ENCODE measurements around the gene RIPK1.

RIPK1 gene

DNA sequence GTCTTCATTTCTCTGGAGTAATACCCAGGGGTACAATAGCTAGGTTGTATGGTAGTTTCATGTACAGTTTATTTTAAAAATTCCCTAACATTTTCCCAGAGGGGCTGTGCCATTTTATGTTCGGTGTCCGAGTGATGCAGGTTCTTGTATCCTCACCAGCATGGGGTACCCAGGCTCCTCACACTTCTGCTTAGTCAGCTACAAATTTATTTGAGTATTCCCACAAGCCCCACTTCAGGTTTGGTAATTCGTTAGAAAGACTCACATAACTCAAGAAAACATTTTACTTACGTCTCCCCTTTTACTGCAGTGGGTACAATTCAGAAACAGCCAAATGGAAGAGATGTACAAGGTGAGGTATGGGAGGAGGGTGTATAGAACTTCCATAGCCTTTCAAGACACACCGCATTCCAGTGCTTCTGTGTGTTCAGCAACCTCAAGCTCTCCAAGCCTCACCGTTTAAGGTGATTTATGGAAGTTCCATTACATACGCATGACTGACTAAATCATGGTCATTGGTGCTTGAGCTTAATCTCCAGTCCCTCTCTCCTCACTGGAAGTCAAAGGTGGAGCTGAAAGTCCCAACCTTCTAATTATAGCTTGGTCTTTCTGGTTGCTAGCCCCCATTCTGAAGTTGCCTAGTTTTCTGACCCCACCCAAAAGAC is 18.1 kb downstream of the RIPK1 start:
- no peak for DNase-seq

DNA sequence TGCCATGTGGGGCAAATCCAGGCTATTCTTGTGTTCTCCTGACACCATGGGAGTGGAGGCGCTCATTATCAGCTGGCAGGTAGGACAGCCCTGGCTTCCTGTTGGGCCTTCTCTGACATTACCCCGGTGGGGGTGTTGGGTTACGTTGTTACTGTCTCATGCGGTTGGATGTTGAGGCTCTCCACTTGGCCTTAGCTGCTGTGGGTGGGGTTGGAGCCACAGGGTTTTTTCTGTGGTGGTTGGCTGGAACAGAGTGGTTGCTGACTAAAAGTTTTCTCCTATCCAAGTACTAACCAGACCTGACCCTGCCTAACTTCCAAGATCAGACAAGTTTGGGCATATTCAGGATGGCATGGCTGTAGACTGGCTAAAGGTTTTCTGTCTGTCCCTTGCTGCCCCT is 20.2 kb downstream of the RIPK1 start:
- DNase-seq, result no peak

DNA sequence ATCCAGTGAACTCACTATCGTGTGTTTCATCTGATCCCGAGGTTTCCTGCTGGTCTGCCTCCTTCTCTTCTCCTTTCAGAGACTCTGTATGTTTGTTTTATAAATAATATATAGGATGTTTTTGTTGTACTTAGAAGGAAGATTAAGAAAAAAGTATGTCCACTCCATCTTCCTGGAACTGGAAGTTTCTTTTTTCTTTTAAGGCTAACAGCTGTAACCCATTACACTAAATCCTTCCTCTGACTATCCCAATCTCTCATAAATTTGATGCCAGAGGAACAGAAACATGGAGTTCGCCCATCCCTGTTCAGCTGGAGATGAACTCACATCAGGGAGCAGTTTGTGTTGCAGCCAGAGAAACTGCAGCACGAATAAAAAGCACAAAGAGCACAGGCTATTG is 20.7 kb downstream of the RIPK1 start:
- no peak for DNase-seq

DNA sequence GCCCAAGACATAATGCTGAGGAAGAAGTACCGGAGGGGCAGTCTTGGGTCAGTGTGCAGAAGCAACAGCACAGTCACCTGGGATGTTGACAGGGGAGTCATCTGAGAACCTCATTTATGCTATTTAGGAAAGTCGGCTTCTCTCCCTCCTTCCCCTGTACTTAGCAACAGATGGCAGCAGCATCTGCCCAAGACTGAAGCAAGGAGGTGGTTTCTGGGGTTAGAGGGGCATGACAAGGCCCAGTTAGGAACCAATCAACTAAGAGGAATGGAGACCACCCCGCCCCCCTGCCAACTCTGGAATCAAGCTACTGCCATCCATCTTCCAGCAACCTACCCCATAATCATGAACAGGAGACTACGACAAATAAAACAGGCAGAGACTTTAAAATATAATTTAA is 21.7 kb downstream of the RIPK1 start:
- DNase-seq, result no peak

DNA sequence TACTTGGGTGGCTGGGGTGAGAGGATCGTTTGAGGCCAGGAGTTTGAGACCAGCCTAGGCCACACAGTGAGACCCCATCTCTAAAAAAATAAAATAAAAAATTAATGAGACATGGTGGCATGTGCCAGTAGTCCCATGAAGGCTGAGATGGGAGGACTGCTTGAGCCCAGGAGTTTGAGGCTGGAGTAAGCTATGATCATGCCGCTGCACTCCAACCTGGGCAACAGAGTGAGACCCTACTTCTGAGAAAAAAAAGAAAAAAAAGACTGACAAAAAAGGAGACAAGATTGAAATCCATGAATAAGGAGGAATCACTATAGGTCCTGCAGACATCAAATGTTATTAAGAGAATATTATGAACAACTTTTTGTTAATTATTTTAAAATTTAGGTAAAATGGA is 26.5 kb downstream of the RIPK1 start:
- no peak for DNase-seq

DNA sequence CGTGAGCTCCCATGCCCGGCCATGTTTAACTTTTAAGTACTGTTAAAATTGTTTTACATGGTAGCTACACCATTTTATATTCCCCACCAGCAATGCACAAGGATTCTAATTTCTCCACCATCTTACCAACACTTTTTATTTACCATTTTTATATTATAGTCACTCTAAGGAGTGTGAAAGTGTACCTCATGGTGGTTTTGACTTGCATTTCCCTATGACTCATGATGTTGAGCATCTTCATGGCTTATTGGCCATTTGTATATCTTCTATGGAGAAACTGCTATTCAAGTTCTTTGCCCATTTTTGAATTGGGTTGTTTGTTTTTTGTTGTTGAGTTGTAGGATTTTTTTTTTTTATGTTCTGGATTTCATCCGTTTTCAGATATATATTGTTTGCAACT is 34.6 kb downstream of the RIPK1 start:
- DNase-seq, result no peak

DNA sequence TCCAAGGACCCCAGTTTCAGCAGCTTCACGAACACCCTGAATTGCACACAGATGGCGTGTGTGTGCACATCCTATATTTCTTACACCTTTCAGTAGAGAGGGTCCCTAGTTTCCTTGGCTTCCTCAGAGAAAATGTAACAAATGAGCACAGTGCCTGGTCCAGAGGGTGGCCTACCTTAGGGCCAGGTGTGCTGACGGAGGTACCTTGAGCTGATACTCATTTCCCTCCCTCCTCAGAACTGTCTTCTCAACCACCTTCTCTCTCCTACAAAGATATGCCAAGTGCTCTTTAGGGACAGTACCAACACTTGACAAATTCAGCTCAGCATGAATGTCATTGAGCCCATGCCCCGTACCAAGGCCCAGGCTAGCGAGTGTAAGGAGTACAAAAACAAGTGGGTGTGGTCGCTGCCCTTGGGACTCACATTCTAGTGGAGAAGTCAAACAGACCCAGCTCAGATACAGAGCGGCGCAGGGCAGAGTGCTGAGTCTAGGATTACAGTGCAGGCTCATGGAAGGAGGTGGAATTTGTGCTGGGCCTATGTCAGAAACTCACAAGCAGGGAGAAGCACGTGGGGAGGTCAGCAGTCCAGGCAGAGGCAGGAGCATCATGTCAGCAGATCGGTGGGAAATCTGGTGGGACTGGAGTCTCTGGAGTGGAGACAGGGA is 40.6 kb downstream of the RIPK1 start:
- DNase-seq, result no peak

DNA sequence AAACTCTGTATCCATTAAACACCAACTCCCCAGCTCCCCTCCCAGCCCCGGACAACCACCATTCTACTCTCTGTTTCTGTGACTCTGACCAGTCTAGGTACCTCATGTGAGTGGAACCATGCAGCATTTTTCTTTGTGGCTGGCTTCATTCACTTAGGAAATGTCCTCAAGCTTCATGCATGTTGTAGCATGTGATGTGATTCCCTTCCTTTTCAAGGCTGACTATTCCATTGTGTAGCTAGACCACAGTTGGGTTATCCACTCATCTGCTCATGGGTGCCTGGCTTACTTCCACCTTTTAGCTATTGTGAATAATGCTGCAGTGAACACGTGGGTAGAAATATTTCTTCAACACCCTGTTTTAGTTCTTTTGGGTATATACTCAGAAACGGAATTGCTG is 41.5 kb downstream of the RIPK1 start:
- DNase-seq, result no peak

DNA sequence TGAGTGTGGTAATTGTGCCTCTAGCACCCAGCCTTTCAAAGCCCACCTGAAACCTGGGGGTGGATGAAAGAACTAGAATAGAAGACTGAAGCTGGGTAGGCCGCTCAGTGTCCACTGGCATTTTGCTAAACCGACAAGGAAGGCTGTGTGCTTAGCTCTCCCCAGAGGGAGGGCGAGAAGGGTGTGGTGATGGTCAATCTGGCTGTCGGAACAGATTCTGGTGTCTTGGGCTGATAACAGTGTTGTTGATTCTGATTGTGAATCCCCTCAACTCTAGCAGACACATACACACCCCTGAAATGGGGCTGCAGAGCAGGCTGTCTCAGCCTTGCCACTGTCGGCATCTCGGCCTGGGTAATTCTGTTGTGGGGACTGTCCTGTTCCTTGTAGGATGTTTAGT is 46.1 kb downstream of the RIPK1 start:
- DNase-seq, result no peak

DNA sequence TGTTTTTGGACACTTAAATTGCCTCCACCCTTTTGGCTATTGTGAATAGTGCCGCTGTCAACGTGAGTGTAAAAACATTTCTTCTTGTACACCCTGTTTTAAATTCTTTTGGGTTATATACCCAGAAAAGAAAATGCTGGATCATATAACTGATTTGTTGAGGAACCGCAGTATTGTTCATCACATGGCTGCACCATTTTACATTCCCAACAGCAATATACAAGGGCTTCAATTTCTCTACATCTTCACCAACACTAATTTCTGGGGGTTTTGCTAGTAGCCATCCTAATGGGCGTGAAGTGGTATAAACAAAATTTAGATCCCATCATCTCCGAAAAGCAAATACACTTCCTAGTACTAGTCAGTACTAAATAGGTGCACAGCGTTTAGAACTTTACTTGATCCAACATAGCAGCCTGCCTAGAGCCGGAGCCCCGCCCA is 49.6 kb downstream of the RIPK1 start:
- no peak for DNase-seq

DNA sequence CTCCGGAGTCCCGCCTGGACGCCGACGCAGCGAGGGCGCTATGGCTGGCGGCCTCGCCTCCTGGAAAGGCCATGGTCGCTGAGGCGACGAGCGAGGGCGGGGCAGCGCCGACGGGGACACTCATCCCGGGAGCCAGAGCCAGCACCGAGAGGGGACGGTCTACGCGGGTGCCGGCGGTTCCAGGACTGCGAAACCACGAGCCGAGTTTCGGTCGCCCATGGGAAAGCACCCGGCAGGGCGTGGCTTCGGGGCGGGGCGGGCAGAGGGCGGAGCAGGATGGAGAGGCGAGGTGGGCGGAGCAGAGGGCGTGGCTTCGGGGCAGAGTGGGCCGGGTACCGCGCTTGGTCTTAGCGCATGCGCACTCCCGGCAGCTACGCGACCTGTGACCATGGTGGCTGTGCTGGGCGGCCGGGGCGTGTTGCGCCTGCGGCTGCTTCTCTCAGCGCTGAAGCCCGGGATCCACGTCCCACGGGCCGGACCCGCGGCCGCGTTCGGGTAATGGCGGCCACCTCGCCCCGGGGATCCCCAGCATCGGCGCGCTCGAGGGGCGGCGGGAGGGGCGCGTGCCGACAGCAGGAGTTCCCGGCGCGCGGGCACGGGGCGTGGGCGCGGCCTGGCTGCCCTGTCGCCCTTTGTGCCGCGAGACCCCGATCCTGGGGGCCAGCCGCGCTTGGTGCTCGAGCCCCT is 50.2 kb downstream of the RIPK1 start, which contains the start of gene BPHL:
Gene BPHL (plus strand): TSS at position 359 of the 687 bp plus-strand sequence. CDS start 30 bp downstream, at position 389.
- peak; percentile 90 to 96 for DNase-seq

DNA sequence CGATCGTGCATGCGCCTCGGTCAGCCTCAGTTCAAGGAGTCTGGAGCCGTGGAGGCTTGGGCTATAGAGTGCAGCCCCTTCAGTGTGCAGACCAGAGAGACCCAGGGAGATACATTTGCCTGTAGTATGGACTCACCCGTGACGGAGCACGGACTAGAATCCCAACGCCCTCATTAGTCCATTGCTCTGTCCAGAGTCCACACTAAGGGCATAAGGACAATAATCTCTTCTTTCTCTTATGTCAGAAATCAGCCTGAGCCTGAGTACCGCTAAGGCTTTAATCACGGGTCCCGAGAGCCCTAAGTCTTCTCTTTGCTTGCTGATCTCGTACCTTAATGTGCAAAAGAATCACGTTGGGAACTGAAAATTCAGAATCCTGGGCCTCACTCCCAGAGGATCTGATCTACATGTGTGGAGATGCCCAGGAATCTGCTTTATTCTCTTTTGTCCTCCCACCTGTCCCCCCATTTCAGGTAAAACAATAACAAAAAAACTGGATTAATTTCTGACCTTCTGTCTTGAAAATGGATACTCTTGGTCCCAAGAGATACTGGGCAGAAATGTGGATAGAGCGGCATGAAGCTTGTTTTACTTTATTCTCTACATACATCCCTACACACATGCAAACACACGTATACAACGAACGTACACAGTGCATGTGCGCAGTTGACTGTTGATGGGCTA is 50.9 kb downstream of the RIPK1 start:
- no peak for DNase-seq

DNA sequence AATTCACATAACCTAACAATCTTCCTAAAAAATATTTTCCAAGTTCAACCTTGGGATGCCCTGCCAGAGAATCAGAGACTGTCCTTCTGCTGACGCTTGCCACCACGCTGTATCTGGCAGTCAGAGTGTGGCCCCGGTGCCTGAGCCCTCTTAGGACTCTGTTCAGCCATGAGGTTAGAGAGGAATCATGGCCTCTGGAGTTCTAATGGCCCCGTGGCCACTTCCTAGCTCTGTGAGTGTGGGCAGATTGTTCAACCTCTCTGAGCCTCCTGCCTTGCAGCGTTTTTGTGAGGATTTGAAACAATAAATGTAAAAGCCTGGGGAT is 52.4 kb downstream of the RIPK1 start:
- no peak for DNase-seq

DNA sequence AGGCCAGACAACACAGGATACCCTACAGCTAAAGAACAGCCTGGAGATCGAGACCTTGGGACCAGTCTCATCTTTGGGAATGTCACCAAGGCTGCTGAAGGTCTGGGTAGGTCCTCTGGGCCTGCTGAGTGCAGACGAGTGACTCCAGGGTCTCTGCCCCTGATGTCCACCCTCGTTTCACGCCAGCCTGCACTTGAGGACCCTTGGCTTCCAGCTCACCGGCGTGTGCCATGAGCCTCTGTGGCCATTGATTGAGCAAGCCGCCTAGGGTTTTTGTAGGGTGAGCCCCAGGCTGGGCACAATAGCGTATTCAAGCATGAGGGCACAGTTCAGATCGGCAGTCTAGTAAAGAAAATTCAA is 54.5 kb downstream of the RIPK1 start:
- no peak for DNase-seq

DNA sequence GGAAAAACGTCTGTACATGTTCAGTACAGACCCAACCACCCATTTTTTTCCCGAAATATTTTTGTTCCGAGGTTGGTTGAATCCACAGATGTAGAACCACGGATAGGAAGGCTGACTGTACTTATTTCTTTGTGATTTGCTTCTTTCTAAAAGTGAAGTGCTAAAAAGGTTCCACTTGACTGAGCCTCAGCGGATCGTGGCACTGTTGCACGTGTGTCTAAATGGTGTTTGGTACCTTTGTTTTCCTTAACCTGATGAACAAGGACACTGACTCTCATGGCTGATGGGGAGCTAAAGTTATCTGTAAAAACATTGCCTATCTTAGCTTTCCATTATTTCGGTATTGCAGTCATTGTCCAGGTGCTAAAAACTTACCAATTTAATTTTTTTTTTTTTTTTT is 56.4 kb downstream of the RIPK1 start:
- DNase-seq, result no peak

DNA sequence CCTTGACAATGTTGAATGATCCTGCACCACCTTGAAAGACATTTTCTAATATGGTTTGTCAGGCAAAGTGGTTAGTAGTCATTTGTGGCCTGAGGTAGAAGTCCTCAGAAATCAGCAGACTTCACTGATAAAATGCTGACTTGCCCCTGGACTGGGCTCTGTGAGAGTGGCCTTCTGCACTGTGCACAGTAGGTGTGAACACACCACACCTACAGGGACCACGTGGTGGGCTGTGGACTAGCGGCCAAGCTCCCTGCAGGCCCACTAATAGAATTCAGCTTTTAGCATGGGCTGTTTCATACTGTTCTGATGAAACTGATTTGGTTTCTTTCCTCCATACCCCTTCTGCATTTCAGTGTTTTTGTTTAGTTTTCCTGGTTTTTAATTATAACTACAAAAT is 57.5 kb downstream of the RIPK1 start:
- DNase-seq, result no peak

DNA sequence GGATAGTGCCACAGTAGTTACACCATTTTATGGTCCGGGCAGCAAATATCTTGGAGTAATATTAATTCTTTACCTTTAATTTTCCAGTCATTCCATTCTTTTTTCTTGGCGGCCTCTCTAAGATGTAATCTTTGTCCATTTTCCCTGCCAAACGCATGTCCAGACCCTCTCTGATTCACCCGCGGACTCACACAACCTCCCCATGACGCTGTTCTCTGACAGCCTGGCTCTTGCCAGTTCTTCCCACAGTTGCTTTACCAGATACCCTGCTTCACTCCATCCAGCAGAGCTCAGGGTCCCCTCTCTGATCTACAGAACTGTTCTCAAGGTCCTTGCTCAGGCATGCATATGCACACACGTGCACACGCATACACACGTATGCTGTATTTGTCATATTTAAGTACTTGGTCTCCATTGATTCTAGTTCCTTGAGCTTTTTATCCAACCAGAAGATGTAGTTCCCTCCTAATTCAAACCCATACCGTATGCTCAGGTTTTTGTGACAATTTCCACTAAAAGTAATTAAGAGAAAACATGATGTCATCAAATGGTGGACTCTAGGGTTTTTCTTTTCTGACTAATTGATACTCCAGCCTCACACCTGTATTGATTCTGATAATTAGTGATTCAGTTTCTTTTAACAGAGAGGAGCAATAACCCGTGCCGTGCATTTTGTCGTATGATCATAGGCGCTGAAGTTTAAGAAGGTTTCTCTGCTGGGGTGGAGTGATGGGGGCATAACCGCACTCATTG is 60.2 kb downstream of the RIPK1 start:
- DNase-seq, result no peak

DNA sequence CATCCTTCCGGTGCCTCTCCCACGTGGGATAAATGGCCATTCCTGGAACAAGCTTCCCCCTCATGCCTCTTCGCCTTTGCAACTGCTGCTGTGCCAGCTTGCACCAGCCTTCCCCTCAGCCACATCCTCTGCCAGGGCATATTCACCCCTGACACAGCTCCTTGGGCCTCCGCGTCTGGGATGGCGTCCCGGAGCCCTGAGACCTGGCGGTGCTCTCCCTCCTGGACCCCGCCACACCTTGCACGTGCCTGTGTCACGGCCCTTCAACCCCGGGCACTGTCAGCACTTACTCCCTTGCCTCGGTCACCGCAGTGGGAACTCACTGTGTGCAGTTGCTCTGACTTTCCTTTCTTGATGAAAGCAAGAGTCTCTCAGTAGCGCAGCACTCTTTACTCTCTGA is 63.4 kb downstream of the RIPK1 start:
- no peak for DNase-seq

DNA sequence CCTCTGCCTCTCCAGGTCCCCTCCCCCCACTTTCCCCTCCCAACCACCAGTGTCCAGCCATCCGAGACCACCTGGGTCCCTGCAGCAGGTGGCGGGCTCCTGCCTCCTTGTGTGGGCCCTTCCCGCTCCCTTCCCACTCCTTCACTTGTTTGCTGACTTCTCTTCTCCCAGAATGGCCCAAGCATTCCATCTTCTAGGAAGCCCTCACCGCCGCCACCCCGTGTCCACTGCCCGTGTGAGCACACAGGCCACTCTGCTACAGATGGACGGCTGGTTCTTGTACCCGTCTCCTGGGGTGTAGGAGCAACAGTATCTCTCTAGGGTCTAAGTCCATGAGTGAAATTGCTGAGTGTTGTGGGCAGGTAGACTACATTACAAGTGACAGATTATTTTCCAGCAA is 65.2 kb downstream of the RIPK1 start:
- DNase-seq, result no peak

DNA sequence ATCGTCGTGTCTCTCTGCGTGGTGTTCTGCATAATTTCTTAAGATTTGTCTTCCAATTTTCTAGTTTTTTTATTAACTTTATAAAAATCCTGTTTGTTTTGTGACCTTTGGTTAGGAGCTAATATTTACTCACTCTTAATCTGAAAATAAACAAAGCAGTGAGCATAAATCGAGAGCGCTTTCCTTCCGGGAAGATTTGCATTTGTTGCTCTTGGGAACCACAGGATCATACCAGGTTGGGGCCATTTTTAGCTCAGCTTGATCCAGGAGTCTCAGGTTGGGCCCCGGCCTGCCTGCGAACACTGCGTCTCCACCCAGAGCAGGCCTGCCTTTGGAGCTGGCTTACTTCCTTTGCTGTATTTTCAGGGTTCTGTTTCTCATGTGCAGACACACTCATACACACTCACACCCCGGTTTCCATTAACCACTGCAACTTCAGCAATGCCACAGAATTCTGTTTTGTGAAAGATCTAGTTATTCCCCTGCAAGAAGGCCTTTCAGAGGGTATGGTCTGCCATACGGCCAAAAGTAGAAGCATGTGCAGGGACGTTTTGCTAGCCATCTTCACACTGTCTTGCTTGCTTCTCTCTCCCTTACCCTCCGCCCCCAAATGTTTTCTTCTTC is 67.5 kb downstream of the RIPK1 start:
- no peak for DNase-seq

DNA sequence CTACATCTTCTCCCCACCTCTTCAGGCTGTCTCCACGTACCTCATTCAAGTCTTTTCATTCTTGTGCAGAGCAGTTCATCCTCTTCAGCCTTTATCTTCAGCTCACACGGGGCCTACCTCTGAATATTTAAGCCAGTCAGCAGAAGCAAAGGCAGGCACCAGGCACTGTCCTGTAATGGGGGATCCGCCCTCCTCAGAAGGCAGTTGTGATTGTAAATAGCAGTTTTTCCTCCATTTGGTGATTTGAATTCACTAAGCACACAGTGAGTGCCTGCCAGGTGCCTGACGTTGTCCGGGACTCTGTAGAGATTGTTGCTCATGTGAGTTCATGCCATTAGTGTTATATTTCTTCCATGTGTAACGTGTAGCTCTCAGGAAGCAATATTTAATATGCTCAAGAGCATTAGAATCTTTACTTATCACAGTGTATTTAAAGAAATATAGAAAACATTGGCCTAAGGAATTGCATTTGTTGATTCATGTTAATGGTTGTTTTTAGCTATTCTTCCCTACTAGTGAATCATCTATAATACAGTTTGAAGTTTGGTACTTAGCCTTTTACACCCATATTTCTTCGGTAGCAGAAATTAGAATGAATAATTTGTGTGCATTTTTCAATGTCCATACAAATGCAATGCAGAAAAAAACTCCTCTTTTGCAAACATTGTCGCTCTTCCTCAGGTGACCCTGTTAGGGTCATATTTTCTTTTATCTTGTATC is 68.2 kb downstream of the RIPK1 start:
- DNase-seq, result no peak

Measured in bone marrow (tissue), 2 donors.